Measurements from ENCODE around the gene TMEM30B. TPM values are rescaled to one million over a fixed set of nuclear protein-coding genes. Genes with fewer than 3 reads are reported as not detected.
A peak's percentile ranks its signal among the peaks of the same experiment; 100 is the strongest.

TMEM30B gene
- total and polyA plus RNA-seq, 2 of the 8 experiments (the other 6 are each of a cell fraction or from before 2014, with no cell fraction given), result 11.2 to 18.7 TPM

GRCh38 chr14:61252369-61253063 lies 28.6 kb downstream of the TMEM30B start:
- Histone ChIP-seq H2BK15ac (ENCODE audit: low read length) (peak overlapping the region; percentile 89), H3K23me2 (ENCODE audit: low read depth, low read length) (no peaks in the 10 kb centered on the region; the same call in 1 of the 2 replicates), H4K91ac (replicated peaks; ENCODE audit: insufficient read length, low read length) (no peak overlapping the region), H3K4me3 (ENCODE audit: extremely low read depth in 1 of 4, insufficient read depth in 2 of 4, low read depth in 3 of 4, low read length in 4 of 4) (no peak overlapping the region), H3K79me1 (ENCODE audit: low read depth, low read length) (no peaks in the 10 kb centered on the region), H3K18ac (ENCODE audit: extremely low read depth, low read length) (no peak overlapping the region), H4K20me1 (replicated peaks in 1 of 2; ENCODE audit: control insufficient read depth in 1 of 2, insufficient read depth in 2 of 2, low read length in 2 of 2) (no peaks in the 10 kb centered on the region), H3K4me2 (ENCODE audit: insufficient read depth in 1 of 2, low read depth in 2 of 2, low read length in 2 of 2) (no peak overlapping the region), H2AFZ (ENCODE audit: low read length) (0 out of 2 replicates have a peak overlapping the region, but pooled peaks have one; percentile 25), H4K8ac (ENCODE audit: extremely low read depth, insufficient read depth, low read length) (no peak overlapping the region), H3K27me3 (replicated peaks in 1 of 4; ENCODE audit: control insufficient read depth in 3 of 4, extremely low read depth in 1 of 4, insufficient read depth in 3 of 4, low read length in 3 of 4) (peaks cover 0 to 8% (median 6%) of the 10 kb centered on the region in 4 experiments; a peak in 3 of 7 replicates), H3K14ac (ENCODE audit: insufficient read length) (no peak overlapping the region), H3K27ac (ENCODE audit: low read depth, low read length) (no peak overlapping the region), H3K4me1 (replicated peaks in 1 of 4; ENCODE audit: control insufficient read depth in 3 of 4, insufficient read depth in 4 of 4, low read length in 3 of 4) (peaks cover 0 to 3% (median 0%) of the 10 kb centered on the region in 4 experiments; a peak in 5 of 7 replicates), H3K23ac (ENCODE audit: insufficient read length) (no peak overlapping the region), H3K79me2 (ENCODE audit: control insufficient read depth in 1 of 2, insufficient read depth in 2 of 2, low read length in 2 of 2) (no peaks in the 10 kb centered on the region), H2BK5ac (ENCODE audit: low read depth, low read length) (no peak overlapping the region), H3K4ac (replicated peaks; ENCODE audit: insufficient read length, low read depth, low read length) (no peak overlapping the region), H2BK120ac (replicated peaks; ENCODE audit: low read depth, low read length) (no peak overlapping the region), H3K36me3 (ENCODE audit: control insufficient read depth in 2 of 4, insufficient read depth in 4 of 4, low read length in 3 of 4) (no peaks in the 10 kb centered on the region), H4K5ac (ENCODE audit: insufficient read length, low read depth, low read length) (no peak overlapping the region), H2BK12ac (ENCODE audit: low read depth, low read length) (peak overlapping the region; percentile 63; the same call in 1 of the 2 replicates), H2AK5ac (ENCODE audit: low read depth, low read length) (no peak overlapping the region), H2BK20ac (ENCODE audit: low read length) (peak overlapping the region; percentile 0; the same call in 1 of the 2 replicates), H3K9ac (replicated peaks in 1 of 4; ENCODE audit: extremely low read depth in 1 of 4, low read depth in 3 of 4, low read length in 3 of 4) (no peak overlapping the region), H3K9me3 (ENCODE audit: insufficient read depth in 2 of 2, low read depth in 1 of 2, low read length in 1 of 2) (no peaks in the 10 kb centered on the region), H3K56ac (replicated peaks; ENCODE audit: insufficient read length, low read depth, low read length) (no peak overlapping the region)
- WGBS, 2 experiments (ENCODE audit: extremely low coverage in 1 of 2, insufficient coverage in 1 of 2, insufficient read length in 1 of 2, insufficient replicate concordance in 2 of 2, low coverage in 1 of 2, low lambda C conversion rate in 2 of 2, missing lambda C conversion rate in 1 of 2), result 18% methylated on average over 7 of the region's 7 CpGs; no CpG with 5 or more reads in 1 of the 2 experiments
- FAIRE-seq, result peak; percentile 82
- TF ChIP-seq SIX5 (IDR thresholded peaks at IDR 0.05; ENCODE audit: low read depth, low read length) (no peak), CTCF (IDR thresholded peaks at IDR 0.05; ENCODE audit: control extremely low read depth in 1 of 3, insufficient read depth in 1 of 3, low read depth in 1 of 3, low read length in 3 of 3) (peak; percentile 69 to 91 (median 87)), CEBPB (IDR thresholded peaks at IDR 0.05; ENCODE audit: low read depth, low read length) (peak; percentile 58; the same call in 1 of the 2 replicates), RAD21 (IDR thresholded peaks at IDR 0.05 in 1 of 2, conservative IDR thresholded peaks at IDR 0.05 in 1 of 2; ENCODE audit: low read depth in 2 of 2, low read length in 2 of 2) (peak; percentile 99)
- ChIA-PET CTCF (ENCODE audit: partially characterized antibody) (interaction anchor here (0.7 to 4.0 kb wide), 38 partner anchors 9 to 921 kb away, joined by 3 to 31 read pairs (median 3); partner anchors contain the start of genes SLC38A6 and TRMT5), POLR2A (ENCODE audit: partially characterized antibody) (interaction anchor here (1.4 kb wide), 1 partner anchor 14 kb away, joined by 5 read pairs; no protein-coding TSS in a partner anchor)
- peak; percentile 59 to 65 for DNase-seq (ENCODE audit: low read depth in 1 of 2, low spot score in 2 of 2)

All from H1 (cell line).